ENCODE results near the gene SUSD4.

The SUSD4 gene

GRCh38 chr1:223244366-223245103 is 119.4 kb downstream of the SUSD4 start:
- TF ChIP-seq, protein P1, sequence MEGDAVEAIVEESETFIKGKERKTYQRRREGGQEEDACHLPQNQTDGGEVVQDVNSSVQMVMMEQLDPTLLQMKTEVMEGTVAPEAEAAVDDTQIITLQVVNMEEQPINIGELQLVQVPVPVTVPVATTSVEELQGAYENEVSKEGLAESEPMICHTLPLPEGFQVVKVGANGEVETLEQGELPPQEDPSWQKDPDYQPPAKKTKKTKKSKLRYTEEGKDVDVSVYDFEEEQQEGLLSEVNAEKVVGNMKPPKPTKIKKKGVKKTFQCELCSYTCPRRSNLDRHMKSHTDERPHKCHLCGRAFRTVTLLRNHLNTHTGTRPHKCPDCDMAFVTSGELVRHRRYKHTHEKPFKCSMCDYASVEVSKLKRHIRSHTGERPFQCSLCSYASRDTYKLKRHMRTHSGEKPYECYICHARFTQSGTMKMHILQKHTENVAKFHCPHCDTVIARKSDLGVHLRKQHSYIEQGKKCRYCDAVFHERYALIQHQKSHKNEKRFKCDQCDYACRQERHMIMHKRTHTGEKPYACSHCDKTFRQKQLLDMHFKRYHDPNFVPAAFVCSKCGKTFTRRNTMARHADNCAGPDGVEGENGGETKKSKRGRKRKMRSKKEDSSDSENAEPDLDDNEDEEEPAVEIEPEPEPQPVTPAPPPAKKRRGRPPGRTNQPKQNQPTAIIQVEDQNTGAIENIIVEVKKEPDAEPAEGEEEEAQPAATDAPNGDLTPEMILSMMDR (IDR thresholded peaks at IDR 0.05; ENCODE audit: poor library complexity, severe bottlenecking) = no peak
- Histone ChIP-seq H3K9me3 (ENCODE audit: severe bottlenecking) (no peaks in the 10 kb centered on the region), H3K27ac (ENCODE audit: poor library complexity, severe bottlenecking) (no peak overlapping the region), H3K4me1 (ENCODE audit: insufficient read depth, poor library complexity, severe bottlenecking) (no peaks in the 10 kb centered on the region), H3K4me3 (ENCODE audit: severe bottlenecking) (no peak overlapping the region), H3K27me3 (ENCODE audit: insufficient read depth, poor library complexity, severe bottlenecking) (no peaks in the 10 kb centered on the region), H3K36me3 (ENCODE audit: low read depth) (no peaks in the 10 kb centered on the region)
- DNase-seq (ENCODE audit: low spot score) (no peak), ATAC-seq (ENCODE audit: low read depth) (no peak)

DNA sequence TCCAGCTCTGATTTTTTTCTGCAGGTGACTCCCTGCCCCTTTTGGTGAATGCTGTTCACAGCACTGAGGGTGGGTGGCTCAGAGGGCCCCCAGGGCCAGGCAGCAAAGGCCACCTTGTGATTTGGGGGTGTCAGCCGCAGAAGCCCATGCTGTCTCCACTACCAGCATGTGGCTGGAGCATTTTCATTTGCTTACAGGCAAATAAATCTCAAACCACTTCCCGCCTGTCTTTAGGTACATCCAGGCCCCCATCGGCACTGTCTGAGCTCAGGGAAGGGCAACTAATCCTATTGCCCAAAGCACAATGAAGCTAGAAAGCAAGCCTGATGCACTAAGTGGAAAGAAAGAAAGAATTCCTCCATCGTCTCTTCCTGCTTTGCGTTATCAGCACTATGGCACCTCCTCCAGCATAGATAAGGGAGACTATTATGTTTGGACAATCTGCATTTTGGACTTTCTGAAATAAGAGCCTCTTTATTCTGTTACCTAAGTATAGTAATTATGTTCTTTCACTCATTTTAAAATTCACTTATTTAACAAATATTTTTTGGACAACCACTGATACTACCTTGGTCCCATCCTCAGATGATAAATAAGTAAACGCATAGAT is 120.4 kb downstream of the SUSD4 start:
- DNase-seq (ENCODE audit: low spot score) = no peak

DNA sequence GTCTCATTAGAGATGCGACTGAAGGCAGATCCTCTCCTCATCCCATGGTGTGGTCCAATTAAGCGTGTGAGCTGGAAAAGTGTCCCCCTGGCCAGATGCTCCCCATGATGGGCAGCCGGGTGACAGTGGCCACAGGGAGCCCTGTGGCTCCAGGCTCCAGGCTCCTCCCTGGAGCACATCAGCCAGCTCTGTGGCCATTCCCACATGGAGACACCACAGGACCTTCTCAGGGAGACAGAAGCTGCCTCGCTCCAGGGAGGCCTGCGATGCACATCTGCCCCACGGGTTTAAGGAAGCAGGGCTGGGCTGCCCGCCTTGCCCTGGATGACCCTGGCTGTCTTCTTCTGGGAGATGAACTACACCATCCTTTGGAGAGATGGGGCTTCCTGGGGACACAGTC is 121.0 kb downstream of the SUSD4 start:
- DNase-seq (ENCODE audit: low spot score) (no peak), ATAC-seq (ENCODE audit: low read depth) (no peak)
- no peaks in the 10 kb centered on the region for H3K9me3 ChIP-seq (ENCODE audit: severe bottlenecking)
- no peak overlapping the region for H3K27ac ChIP-seq (ENCODE audit: poor library complexity, severe bottlenecking)
- H3K27me3 ChIP-seq (ENCODE audit: insufficient read depth, poor library complexity, severe bottlenecking) = no peaks in the 10 kb centered on the region
- no peaks in the 10 kb centered on the region for H3K36me3 ChIP-seq (ENCODE audit: low read depth)
- H3K4me1 ChIP-seq (ENCODE audit: insufficient read depth, poor library complexity, severe bottlenecking) = no peaks in the 10 kb centered on the region
- TF ChIP-seq, protein P1 (IDR thresholded peaks at IDR 0.05; ENCODE audit: poor library complexity, severe bottlenecking) = no peak
- no peak overlapping the region for H3K4me3 ChIP-seq (ENCODE audit: severe bottlenecking)

More for the DNA sequence above, 120.4 kb downstream of the SUSD4 start:
- no peaks in the 10 kb centered on the region for H3K27me3 ChIP-seq (ENCODE audit: insufficient read depth, poor library complexity, severe bottlenecking)
- no peak overlapping the region for H3K27ac ChIP-seq (ENCODE audit: poor library complexity, severe bottlenecking)
- no peak overlapping the region for H3K4me3 ChIP-seq (ENCODE audit: severe bottlenecking)
- no peak for ATAC-seq (ENCODE audit: low read depth)
- no peaks in the 10 kb centered on the region for H3K9me3 ChIP-seq (ENCODE audit: severe bottlenecking)
- TF ChIP-seq, protein P1 (IDR thresholded peaks at IDR 0.05; ENCODE audit: poor library complexity, severe bottlenecking) = no peak
- no peaks in the 10 kb centered on the region for H3K4me1 ChIP-seq (ENCODE audit: insufficient read depth, poor library complexity, severe bottlenecking)
- H3K36me3 ChIP-seq (ENCODE audit: low read depth) = no peaks in the 10 kb centered on the region

- H3K36me3 ChIP-seq (ENCODE audit: low read depth) = no peaks in the 10 kb centered on the region
- no peaks in the 10 kb centered on the region for H3K27me3 ChIP-seq (ENCODE audit: insufficient read depth, poor library complexity, severe bottlenecking)
- no peak overlapping the region for H3K4me3 ChIP-seq (ENCODE audit: severe bottlenecking)
- H3K9me3 ChIP-seq (ENCODE audit: severe bottlenecking) = no peaks in the 10 kb centered on the region
- no peak for DNase-seq (ENCODE audit: low spot score)
- TF ChIP-seq, protein P1 (IDR thresholded peaks at IDR 0.05; ENCODE audit: poor library complexity, severe bottlenecking) = no peak
- H3K27ac ChIP-seq (ENCODE audit: poor library complexity, severe bottlenecking) = no peak overlapping the region
- ATAC-seq (ENCODE audit: low read depth) = no peak
- no peaks in the 10 kb centered on the region for H3K4me1 ChIP-seq (ENCODE audit: insufficient read depth, poor library complexity, severe bottlenecking)
Measured at GRCh38 chr1:223242382-223242955, 121.5 kb downstream of the SUSD4 start.
